Effector memory CD8-positive, alpha-beta T cell (primary cell): Measurements from ENCODE around the gene SEC24C.
A peak's percentile ranks its signal among the peaks of the same experiment; 100 is the strongest.
"Not testable (repeated sequence)": the region's sequence is repeated elsewhere in the genome, so short reads cannot be mapped to it uniquely, and the experiment has no call there.

ENCODE experiments used
- ATAC-seq: fragments of 150-1000 bp; cut with Tn5 transposase; replicated peaks from 2 replicates; pipeline ENCODE4 v1.10.0; 2021; ENCODE audit warnings: mild to moderate bottlenecking, moderate library complexity
- DNase-seq, 3 experiments: peaks; one replicate each; pipeline ENCODE4 v3.0.0; 2021
- H3K27ac Mint-ChIP-seq, 2 donors: one replicate each; pipeline ENCODE4 v1.8.0; 2022; ENCODE audit warnings: mild to moderate bottlenecking in 2 of 2, mixed read lengths in 2 of 2, moderate library complexity in 2 of 2
- H3K27me3 Mint-ChIP-seq, 2 donors: one replicate each; pipeline ENCODE4 v1.8.0; 2022; ENCODE audit warnings: mixed read lengths in 2 of 2
- H3K36me3 Mint-ChIP-seq: one replicate; pipeline ENCODE4 v1.8.0; 2022; ENCODE audit warnings: mild to moderate bottlenecking, moderate library complexity, mixed read lengths; ENCODE audit not compliant: insufficient read depth
- H3K4me1 Mint-ChIP-seq, 2 donors: one replicate each; pipeline ENCODE4 v1.8.0; 2022; ENCODE audit warnings: low read depth in 2 of 2, mixed read lengths in 2 of 2
- H3K4me3 Mint-ChIP-seq, 2 donors: one replicate each; pipeline ENCODE4 v1.8.0; 2022; ENCODE audit warnings: mild to moderate bottlenecking in 2 of 2, mixed read lengths in 2 of 2, moderate library complexity in 2 of 2
- H3K9me3 Mint-ChIP-seq, 2 donors: one replicate each; pipeline ENCODE4 v1.8.0; 2022; ENCODE audit warnings: mixed read lengths in 2 of 2

The SEC24C gene

GRCh38 chr10:73785721-73786511, 41.7 kb downstream of the SEC24C start:
- peak overlapping the region; percentile 89 to 94 for H3K27ac Mint-ChIP-seq
- no peaks in the 10 kb centered on the region for H3K27me3 Mint-ChIP-seq
- DNase-seq (peak; percentile 45 to 56 (median 46)), ATAC-seq (peak; percentile 22)
- H3K36me3 Mint-ChIP-seq, result peaks cover 46% of the 10 kb centered on the region
- H3K4me3 Mint-ChIP-seq, result peak overlapping the region; percentile 95 to 96
- peaks cover 36 to 39% of the 10 kb centered on the region in 2 donors for H3K4me1 Mint-ChIP-seq
- no peaks in the 10 kb centered on the region for H3K9me3 Mint-ChIP-seq

GRCh38 chr10:73786512-73786885, 42.3 kb downstream of the SEC24C start:
- DNase-seq, result no peak
- H3K4me1 Mint-ChIP-seq, result peaks cover 33 to 35% of the 10 kb centered on the region in 2 donors
- peak overlapping the region; percentile 89 to 94 for H3K27ac Mint-ChIP-seq
- H3K36me3 Mint-ChIP-seq, result peaks cover 52% of the 10 kb centered on the region
- peak overlapping the region; percentile 95 to 96 for H3K4me3 Mint-ChIP-seq
- no peak for ATAC-seq
- H3K27me3 Mint-ChIP-seq, result no peaks in the 10 kb centered on the region
- no peaks in the 10 kb centered on the region for H3K9me3 Mint-ChIP-seq

GRCh38 chr10:73787031-73787800, 43.0 kb downstream of the SEC24C start:
- peaks cover 26 to 28% of the 10 kb centered on the region in 2 donors for H3K4me1 Mint-ChIP-seq
- H3K27me3 Mint-ChIP-seq, ATAC-seq, DNase-seq, H3K9me3 Mint-ChIP-seq: not testable (repeated sequence)
- H3K4me3 Mint-ChIP-seq, result peak overlapping the region; percentile 95 to 96
- peak overlapping the region in 1 of 2 donors; percentile 89 for H3K27ac Mint-ChIP-seq
- peaks cover 53% of the 10 kb centered on the region for H3K36me3 Mint-ChIP-seq

- peak overlapping the region in 1 of 2 donors; percentile 44 for H3K27ac Mint-ChIP-seq
- peaks cover 70% of the 10 kb centered on the region for H3K36me3 Mint-ChIP-seq
- H3K27me3 Mint-ChIP-seq, result no peaks in the 10 kb centered on the region
- H3K9me3 Mint-ChIP-seq, result no peaks in the 10 kb centered on the region
- DNase-seq, result no peak
- ATAC-seq, result no peak
- peaks cover 19 to 22% of the 10 kb centered on the region in 2 donors for H3K4me1 Mint-ChIP-seq
- no peak overlapping the region for H3K4me3 Mint-ChIP-seq
These were observed 44.9 kb downstream of the SEC24C start for GRCh38 chr10:73788864-73789658.

GRCh38 chr10:73789659-73790055, 45.5 kb downstream of the SEC24C start:
- H3K9me3 Mint-ChIP-seq, result no peaks in the 10 kb centered on the region
- peaks cover 19 to 22% of the 10 kb centered on the region in 2 donors for H3K4me1 Mint-ChIP-seq
- H3K4me3 Mint-ChIP-seq, result no peak overlapping the region
- H3K36me3 Mint-ChIP-seq, result peaks cover 72% of the 10 kb centered on the region
- H3K27ac Mint-ChIP-seq, result peak overlapping the region in 1 of 2 donors; percentile 44
- H3K27me3 Mint-ChIP-seq, result no peaks in the 10 kb centered on the region
- ATAC-seq (no peak), DNase-seq (no peak)

- DNase-seq, result no peak
- no peak for ATAC-seq
- Mint-ChIP-seq H3K36me3 (peaks cover 76% of the 10 kb centered on the region), H3K4me1 (peaks cover 11 to 15% of the 10 kb centered on the region in 2 donors), H3K27me3 (no peaks in the 10 kb centered on the region), H3K9me3 (no peaks in the 10 kb centered on the region), H3K27ac (peak overlapping the region in 1 of 2 donors; percentile 28), H3K4me3 (no peak overlapping the region)
These were observed 46.9 kb downstream of the SEC24C start for GRCh38 chr10:73790886-73791625.

- H3K9me3 Mint-ChIP-seq, result no peaks in the 10 kb centered on the region
- no peaks in the 10 kb centered on the region for H3K27me3 Mint-ChIP-seq
- peaks cover 74% of the 10 kb centered on the region for H3K36me3 Mint-ChIP-seq
- peak overlapping the region in 1 of 2 donors; percentile 38 for H3K27ac Mint-ChIP-seq
- ATAC-seq, result no peak
- H3K4me3 Mint-ChIP-seq, result no peak overlapping the region
- no peak for DNase-seq
- peaks cover 4 to 10% of the 10 kb centered on the region in 2 donors for H3K4me1 Mint-ChIP-seq
These were observed 47.8 kb downstream of the SEC24C start for GRCh38 chr10:73791871-73792400.

GRCh38 chr10:73793456-73793855, 49.3 kb downstream of the SEC24C start:
- Mint-ChIP-seq H3K9me3 (no peaks in the 10 kb centered on the region), H3K4me3 (no peak overlapping the region), H3K27ac (peak overlapping the region in 1 of 2 donors; percentile 93), H3K27me3 (no peaks in the 10 kb centered on the region), H3K36me3 (peaks cover 85% of the 10 kb centered on the region), H3K4me1 (peaks cover 0 to 7% of the 10 kb centered on the region in 2 donors)
- ATAC-seq (no peak), DNase-seq (no peak)

GRCh38 chr10:73795491-73795890, 51.3 kb downstream of the SEC24C start:
- peaks cover 84% of the 10 kb centered on the region for H3K36me3 Mint-ChIP-seq
- not testable (repeated sequence) for DNase-seq, H3K27ac Mint-ChIP-seq, ATAC-seq, H3K27me3 Mint-ChIP-seq, H3K9me3 Mint-ChIP-seq, H3K4me1 Mint-ChIP-seq, H3K4me3 Mint-ChIP-seq

GRCh38 chr10:73796035-73796434, 51.9 kb downstream of the SEC24C start:
- Mint-ChIP-seq H3K36me3 (peaks cover 86% of the 10 kb centered on the region), H3K27ac (peak overlapping the region in 1 of 2 donors; percentile 36)
- not testable (repeated sequence) for ATAC-seq, H3K4me1 Mint-ChIP-seq, H3K27me3 Mint-ChIP-seq, DNase-seq, H3K4me3 Mint-ChIP-seq, H3K9me3 Mint-ChIP-seq

GRCh38 chr10:73796766-73797165, 52.6 kb downstream of the SEC24C start:
- DNase-seq (no peak), ATAC-seq (no peak)
- Mint-ChIP-seq H3K27me3 (no peaks in the 10 kb centered on the region), H3K36me3 (peaks cover 86% of the 10 kb centered on the region), H3K4me1 (peaks cover 0 to 5% of the 10 kb centered on the region in 2 donors), H3K4me3 (no peak overlapping the region), H3K9me3 (no peaks in the 10 kb centered on the region), H3K27ac (peak overlapping the region in 1 of 2 donors; percentile 36)

- no peak for ATAC-seq
- no peaks in the 10 kb centered on the region for H3K9me3 Mint-ChIP-seq
- peaks cover 0 to 5% of the 10 kb centered on the region in 2 donors for H3K4me1 Mint-ChIP-seq
- peak overlapping the region; percentile 4 to 85 for H3K27ac Mint-ChIP-seq
- H3K4me3 Mint-ChIP-seq, result no peak overlapping the region
- DNase-seq, result no peak
- peaks cover 83% of the 10 kb centered on the region for H3K36me3 Mint-ChIP-seq
- no peaks in the 10 kb centered on the region for H3K27me3 Mint-ChIP-seq
These were observed 53.3 kb downstream of the SEC24C start for GRCh38 chr10:73797324-73798025.
